Measurements from ENCODE around the gene GNB1L.

Gene GNB1L

DNA sequence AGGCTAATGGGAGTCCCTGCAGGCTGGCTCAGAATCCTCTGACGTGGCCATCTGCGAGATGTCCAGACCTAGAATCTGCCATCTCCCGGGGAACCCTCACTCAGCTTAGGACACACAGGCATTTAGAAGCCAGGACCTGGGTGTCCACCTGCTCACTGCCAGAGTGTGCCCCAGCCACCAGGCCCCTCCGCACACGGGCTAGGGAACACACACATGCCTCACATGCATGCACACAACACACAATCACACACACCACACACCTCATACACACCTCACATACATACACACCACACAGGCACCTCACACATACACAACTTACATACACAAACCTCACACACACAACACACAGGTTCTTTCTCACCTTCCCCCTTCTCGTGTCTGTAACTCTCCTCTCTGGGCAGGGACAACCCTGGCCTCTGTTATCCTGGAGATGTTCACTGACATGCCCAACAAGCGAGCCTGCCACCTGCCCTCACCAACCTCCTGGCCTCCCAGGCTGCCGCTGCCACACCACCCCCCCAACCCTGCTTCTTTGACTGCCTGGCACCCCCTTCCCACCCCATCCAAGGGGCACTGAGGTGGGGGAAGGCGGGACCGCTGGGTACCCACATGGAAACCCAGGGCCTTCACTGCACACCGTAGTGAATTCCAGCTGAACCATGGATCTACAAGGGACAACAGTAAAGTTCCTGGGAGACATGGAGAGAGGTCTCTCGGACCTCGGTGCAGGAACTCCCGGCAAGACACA, 38.1 kb downstream of the GNB1L start:
- no peak for DNase-seq (ENCODE audit: low read depth)
- TF ChIP-seq, protein P1, sequence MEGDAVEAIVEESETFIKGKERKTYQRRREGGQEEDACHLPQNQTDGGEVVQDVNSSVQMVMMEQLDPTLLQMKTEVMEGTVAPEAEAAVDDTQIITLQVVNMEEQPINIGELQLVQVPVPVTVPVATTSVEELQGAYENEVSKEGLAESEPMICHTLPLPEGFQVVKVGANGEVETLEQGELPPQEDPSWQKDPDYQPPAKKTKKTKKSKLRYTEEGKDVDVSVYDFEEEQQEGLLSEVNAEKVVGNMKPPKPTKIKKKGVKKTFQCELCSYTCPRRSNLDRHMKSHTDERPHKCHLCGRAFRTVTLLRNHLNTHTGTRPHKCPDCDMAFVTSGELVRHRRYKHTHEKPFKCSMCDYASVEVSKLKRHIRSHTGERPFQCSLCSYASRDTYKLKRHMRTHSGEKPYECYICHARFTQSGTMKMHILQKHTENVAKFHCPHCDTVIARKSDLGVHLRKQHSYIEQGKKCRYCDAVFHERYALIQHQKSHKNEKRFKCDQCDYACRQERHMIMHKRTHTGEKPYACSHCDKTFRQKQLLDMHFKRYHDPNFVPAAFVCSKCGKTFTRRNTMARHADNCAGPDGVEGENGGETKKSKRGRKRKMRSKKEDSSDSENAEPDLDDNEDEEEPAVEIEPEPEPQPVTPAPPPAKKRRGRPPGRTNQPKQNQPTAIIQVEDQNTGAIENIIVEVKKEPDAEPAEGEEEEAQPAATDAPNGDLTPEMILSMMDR (IDR thresholded peaks at IDR 0.05; ENCODE audit: control insufficient read depth, insufficient read depth, low read depth, low read length, missing control alignments): no peak
- H3K4me3 ChIP-seq (ENCODE audit: control insufficient read depth, low read depth, low read length): no peak overlapping the region

DNA sequence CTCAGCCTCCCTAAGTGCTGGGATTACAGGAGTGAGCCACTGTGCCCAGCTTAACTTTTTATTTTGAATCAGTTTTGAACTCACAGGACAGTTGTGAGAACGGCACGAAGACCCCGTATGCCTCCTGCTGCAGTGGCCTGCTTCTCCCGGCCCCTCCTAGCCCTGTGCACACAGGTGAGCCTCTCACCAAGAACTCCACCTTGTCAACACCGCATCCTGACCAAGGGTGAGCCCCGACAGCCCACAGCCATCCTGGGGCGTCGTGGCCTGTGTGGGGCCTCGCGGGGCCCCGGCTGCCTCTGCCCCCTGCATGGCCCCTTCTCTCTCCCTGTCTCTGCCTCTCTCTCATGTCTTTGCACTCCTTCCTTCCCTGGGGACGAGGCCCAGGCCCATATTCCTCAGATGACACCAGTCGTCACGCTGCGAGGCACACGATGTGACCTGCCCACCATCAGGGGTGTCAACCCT, 38.8 kb downstream of the GNB1L start:
- no peak overlapping the region for H3K4me3 ChIP-seq (ENCODE audit: control insufficient read depth, low read depth, low read length)
- no peak for DNase-seq (ENCODE audit: low read depth)
- TF ChIP-seq, protein P1 (IDR thresholded peaks at IDR 0.05; ENCODE audit: control insufficient read depth, insufficient read depth, low read depth, low read length, missing control alignments): no peak

DNA sequence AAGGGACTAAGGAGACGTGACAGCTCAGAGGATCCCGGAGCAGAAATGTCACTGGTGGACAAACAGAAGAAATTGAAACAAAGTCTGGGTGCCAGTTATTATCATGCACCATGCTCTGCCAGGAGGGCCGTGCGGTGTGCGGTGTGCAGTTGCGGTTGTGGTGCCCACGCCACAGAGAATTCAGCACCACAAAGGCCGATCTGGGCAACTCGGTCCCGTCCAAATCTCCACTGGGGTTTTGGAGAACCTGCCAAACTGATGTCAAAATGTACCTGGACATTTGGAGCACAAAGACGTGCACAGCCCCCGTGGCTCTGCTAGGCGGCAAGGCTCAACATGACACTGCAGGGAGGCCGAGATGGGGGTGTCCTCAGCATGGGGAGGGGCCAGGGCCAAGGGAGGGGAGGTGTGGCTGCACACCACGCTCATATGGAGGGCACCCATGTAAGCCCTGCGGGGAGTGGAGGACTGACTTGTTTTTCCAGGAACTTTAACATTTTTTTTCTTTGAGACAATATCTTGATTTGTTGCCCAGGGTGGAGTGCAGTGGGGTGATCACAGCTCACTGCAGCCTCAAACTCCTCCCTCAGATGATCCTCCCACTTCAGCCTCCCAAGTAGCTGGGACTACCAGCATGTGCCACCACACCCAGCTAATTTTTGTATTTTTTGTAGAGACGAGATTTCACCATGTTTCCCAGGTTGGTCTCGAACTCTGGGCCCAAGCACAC, 39.4 kb downstream of the GNB1L start:
- TF ChIP-seq, protein P1 (IDR thresholded peaks at IDR 0.05; ENCODE audit: control insufficient read depth, insufficient read depth, low read depth, low read length, missing control alignments): no peak
- H3K4me3 ChIP-seq (ENCODE audit: control insufficient read depth, low read depth, low read length): no peak overlapping the region
- no peak for DNase-seq (ENCODE audit: low read depth)

DNA sequence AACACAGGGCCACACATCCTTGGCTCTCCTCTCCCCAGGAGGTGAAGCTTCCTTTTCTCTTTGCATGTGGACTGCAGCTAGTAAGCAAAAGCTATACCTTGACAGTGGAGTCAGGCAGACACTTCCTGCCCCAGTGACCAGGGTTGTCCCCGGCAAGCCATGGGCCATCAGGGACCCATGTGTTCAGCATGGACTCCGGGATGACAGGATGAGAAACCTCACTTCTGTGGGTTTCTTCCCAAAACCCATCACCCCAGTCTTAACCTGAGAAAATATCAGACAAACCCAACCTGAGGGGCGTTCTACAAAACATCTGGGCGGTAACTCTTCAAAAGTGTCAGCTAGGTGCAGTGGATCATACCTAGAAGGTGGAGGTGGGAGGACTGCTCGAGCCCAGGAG, 40.2 kb downstream of the GNB1L start:
- DNase-seq (ENCODE audit: low read depth): no peak
- no peak overlapping the region for H3K4me3 ChIP-seq (ENCODE audit: control insufficient read depth, low read depth, low read length)
- TF ChIP-seq, protein P1 (IDR thresholded peaks at IDR 0.05; ENCODE audit: control insufficient read depth, insufficient read depth, low read depth, low read length, missing control alignments): no peak

DNA sequence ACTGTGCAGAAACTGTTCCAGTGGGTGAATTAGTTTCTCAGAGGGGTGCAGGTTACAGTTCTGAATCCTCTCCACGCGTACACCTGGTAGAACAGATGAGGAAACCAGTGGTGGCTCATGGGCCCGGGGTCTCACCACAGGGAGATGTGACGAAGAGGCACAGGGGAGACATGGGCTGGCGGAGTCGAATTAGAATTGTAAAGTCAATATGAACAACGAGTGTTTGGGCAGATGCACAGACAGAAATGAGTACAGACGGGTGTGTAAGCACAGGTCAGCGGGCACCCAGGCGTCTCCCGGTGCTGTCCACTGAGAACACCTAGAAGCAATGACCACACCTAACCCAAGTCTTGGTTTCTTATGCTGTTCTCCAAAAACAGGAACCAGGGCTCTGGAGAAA, 41.8 kb downstream of the GNB1L start:
- DNase-seq (ENCODE audit: low read depth): no peak
- H3K4me3 ChIP-seq (ENCODE audit: control insufficient read depth, low read depth, low read length): no peak overlapping the region
- TF ChIP-seq, protein P1 (IDR thresholded peaks at IDR 0.05; ENCODE audit: control insufficient read depth, insufficient read depth, low read depth, low read length, missing control alignments): no peak

DNA sequence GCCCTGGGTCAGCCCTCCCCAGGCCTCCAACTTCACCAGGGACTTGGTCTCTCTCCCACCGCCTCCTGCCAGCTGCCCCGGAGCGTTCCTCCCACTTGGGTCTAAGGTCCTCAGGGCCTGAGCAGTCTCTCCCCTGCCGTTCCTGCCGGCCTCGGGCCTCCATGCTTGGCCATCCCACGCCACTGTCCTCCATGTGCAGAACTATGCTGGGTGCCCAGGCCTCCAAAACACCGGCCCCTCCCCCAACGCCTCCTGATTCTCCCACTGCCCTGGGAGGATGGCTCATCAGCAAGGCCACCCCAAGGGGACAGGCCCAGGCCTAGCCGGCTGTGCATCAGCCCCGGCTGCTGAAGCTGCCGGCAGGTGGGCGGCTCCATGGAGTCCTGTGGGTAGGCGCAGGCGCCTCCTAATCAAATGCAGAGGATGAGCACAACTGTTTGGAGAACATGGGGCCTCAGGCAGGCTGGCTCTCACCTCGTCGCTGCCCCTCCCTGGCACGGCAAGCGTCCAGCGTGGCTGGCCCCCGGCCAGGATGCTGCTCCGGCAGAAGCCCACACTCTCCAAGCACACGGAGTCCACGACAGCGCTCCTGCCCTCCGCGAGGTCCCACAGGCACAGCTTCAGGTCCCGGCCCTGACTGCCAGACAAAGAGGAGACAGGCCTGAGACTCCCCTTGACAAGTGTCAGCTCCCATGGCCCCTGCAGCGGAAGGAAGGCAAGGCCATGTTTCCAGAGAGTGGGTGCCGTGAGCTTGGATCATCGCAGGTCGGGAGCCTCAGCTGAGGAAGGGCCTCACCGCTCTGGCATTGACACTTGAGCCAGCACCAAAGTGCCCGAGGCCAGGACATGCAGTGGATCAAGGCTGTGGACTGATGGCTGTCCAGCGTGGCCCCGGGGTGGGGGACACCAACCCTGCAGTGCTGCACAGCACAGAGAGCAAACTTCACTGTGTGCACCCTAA, 42.6 kb downstream of the GNB1L start:
- DNase-seq (ENCODE audit: low read depth): no peak
- TF ChIP-seq, protein P1 (IDR thresholded peaks at IDR 0.05; ENCODE audit: control insufficient read depth, insufficient read depth, low read depth, low read length, missing control alignments): no peak
- no peak overlapping the region for H3K4me3 ChIP-seq (ENCODE audit: control insufficient read depth, low read depth, low read length)
